ENCODE data around the gene ZNF358.

The ZNF358 gene

GRCh38 chr19:7540761-7541474 lies 25.0 kb downstream of the ZNF358 start:
- peaks cover 31% of the 10 kb centered on the region for H3K36me3 ChIP-seq (ENCODE audit: insufficient read depth, low read length)
- H3K27me3 ChIP-seq (ENCODE audit: insufficient read depth, low read length) = no peaks in the 10 kb centered on the region
- H3K4me1 ChIP-seq (ENCODE audit: insufficient read depth, low read length) = no peaks in the 10 kb centered on the region
- no peak overlapping the region for H3K4me3 ChIP-seq (ENCODE audit: low read length)
- H2AFZ ChIP-seq (ENCODE audit: low read depth, low read length) = no peak overlapping the region
- no peaks in the 10 kb centered on the region for H3K9me3 ChIP-seq (ENCODE audit: low read length)

- Histone ChIP-seq H3K9me3 (ENCODE audit: low read length) (no peaks in the 10 kb centered on the region), H3K4me1 (ENCODE audit: insufficient read depth, low read length) (no peaks in the 10 kb centered on the region), H3K36me3 (ENCODE audit: insufficient read depth, low read length) (peaks cover 31% of the 10 kb centered on the region), H3K27me3 (ENCODE audit: insufficient read depth, low read length) (no peaks in the 10 kb centered on the region), H3K4me3 (ENCODE audit: low read length) (no peak overlapping the region), H2AFZ (ENCODE audit: low read depth, low read length) (no peak overlapping the region)
These were observed 25.5 kb downstream of the ZNF358 start for GRCh38 chr19:7541475-7541824.

- H3K36me3 ChIP-seq (ENCODE audit: insufficient read depth, low read length) = peaks cover 29% of the 10 kb centered on the region
- no peaks in the 10 kb centered on the region for H3K4me1 ChIP-seq (ENCODE audit: insufficient read depth, low read length)
- no peaks in the 10 kb centered on the region for H3K9me3 ChIP-seq (ENCODE audit: low read length)
- H3K4me3 ChIP-seq (ENCODE audit: low read length) = no peak overlapping the region
- no peaks in the 10 kb centered on the region for H3K27me3 ChIP-seq (ENCODE audit: insufficient read depth, low read length)
- H2AFZ ChIP-seq (ENCODE audit: low read depth, low read length) = no peak overlapping the region
These were observed 26.0 kb downstream of the ZNF358 start for GRCh38 chr19:7541828-7542443.

GRCh38 chr19:7542556-7543348 lies 26.8 kb downstream of the ZNF358 start:
- Histone ChIP-seq H3K4me1 (ENCODE audit: insufficient read depth, low read length) (no peaks in the 10 kb centered on the region), H3K27me3 (ENCODE audit: insufficient read depth, low read length) (no peaks in the 10 kb centered on the region), H3K9me3 (ENCODE audit: low read length) (no peaks in the 10 kb centered on the region), H2AFZ (ENCODE audit: low read depth, low read length) (no peak overlapping the region), H3K36me3 (ENCODE audit: insufficient read depth, low read length) (peaks cover 26% of the 10 kb centered on the region), H3K4me3 (ENCODE audit: low read length) (no peak overlapping the region)

- no peaks in the 10 kb centered on the region for H3K27me3 ChIP-seq (ENCODE audit: insufficient read depth, low read length)
- no peak overlapping the region for H2AFZ ChIP-seq (ENCODE audit: low read depth, low read length)
These were observed 28.7 kb downstream of the ZNF358 start for GRCh38 chr19:7544626-7545025.

GRCh38 chr19:7545300-7545699 lies 29.4 kb downstream of the ZNF358 start:
- peaks cover 22% of the 10 kb centered on the region for H3K36me3 ChIP-seq (ENCODE audit: insufficient read depth, low read length)

More at GRCh38 chr19:7544626-7545025, 28.7 kb downstream of the ZNF358 start:
- Histone ChIP-seq H3K4me3 (ENCODE audit: low read length) (no peak overlapping the region), H3K9me3 (ENCODE audit: low read length) (no peaks in the 10 kb centered on the region), H3K36me3 (ENCODE audit: insufficient read depth, low read length) (peaks cover 26% of the 10 kb centered on the region), H3K4me1 (ENCODE audit: insufficient read depth, low read length) (no peaks in the 10 kb centered on the region)

GRCh38 chr19:7545904-7546303 lies 30.0 kb downstream of the ZNF358 start:
- Histone ChIP-seq H3K27me3 (ENCODE audit: insufficient read depth, low read length) (no peaks in the 10 kb centered on the region), H3K4me3 (ENCODE audit: low read length) (no peak overlapping the region), H3K9me3 (ENCODE audit: low read length) (no peaks in the 10 kb centered on the region), H2AFZ (ENCODE audit: low read depth, low read length) (no peak overlapping the region), H3K4me1 (ENCODE audit: insufficient read depth, low read length) (no peaks in the 10 kb centered on the region), H3K36me3 (ENCODE audit: insufficient read depth, low read length) (peaks cover 21% of the 10 kb centered on the region)

More at GRCh38 chr19:7545300-7545699, 29.4 kb downstream of the ZNF358 start:
- H3K4me3 ChIP-seq (ENCODE audit: low read length) = no peak overlapping the region
- no peak overlapping the region for H2AFZ ChIP-seq (ENCODE audit: low read depth, low read length)
- no peaks in the 10 kb centered on the region for H3K9me3 ChIP-seq (ENCODE audit: low read length)
- no peaks in the 10 kb centered on the region for H3K27me3 ChIP-seq (ENCODE audit: insufficient read depth, low read length)
- H3K4me1 ChIP-seq (ENCODE audit: insufficient read depth, low read length) = no peaks in the 10 kb centered on the region

- Histone ChIP-seq H3K4me1 (ENCODE audit: insufficient read depth, low read length) (no peaks in the 10 kb centered on the region), H3K4me3 (ENCODE audit: low read length) (no peak overlapping the region), H2AFZ (ENCODE audit: low read depth, low read length) (no peak overlapping the region), H3K27me3 (ENCODE audit: insufficient read depth, low read length) (no peaks in the 10 kb centered on the region), H3K9me3 (ENCODE audit: low read length) (no peaks in the 10 kb centered on the region), H3K36me3 (ENCODE audit: insufficient read depth, low read length) (peaks cover 14% of the 10 kb centered on the region)
These were observed 31.3 kb downstream of the ZNF358 start for GRCh38 chr19:7547159-7547558.

GRCh38 chr19:7549429-7550148 lies 33.7 kb downstream of the ZNF358 start:
- peaks cover 3% of the 10 kb centered on the region for H3K9me3 ChIP-seq (ENCODE audit: low read length)
- H3K27me3 ChIP-seq (ENCODE audit: insufficient read depth, low read length) = no peaks in the 10 kb centered on the region
- no peak overlapping the region for H3K4me3 ChIP-seq (ENCODE audit: low read length)
- H2AFZ ChIP-seq (ENCODE audit: low read depth, low read length) = no peak overlapping the region
- peaks cover 14% of the 10 kb centered on the region for H3K36me3 ChIP-seq (ENCODE audit: insufficient read depth, low read length)
- H3K4me1 ChIP-seq (ENCODE audit: insufficient read depth, low read length) = no peaks in the 10 kb centered on the region

- H2AFZ ChIP-seq (ENCODE audit: low read depth, low read length) = no peak overlapping the region
- peaks cover 14% of the 10 kb centered on the region for H3K36me3 ChIP-seq (ENCODE audit: insufficient read depth, low read length)
- peaks cover 3% of the 10 kb centered on the region for H3K9me3 ChIP-seq (ENCODE audit: low read length)
- H3K4me3 ChIP-seq (ENCODE audit: low read length) = no peak overlapping the region
- H3K27me3 ChIP-seq (ENCODE audit: insufficient read depth, low read length) = no peaks in the 10 kb centered on the region
- H3K4me1 ChIP-seq (ENCODE audit: insufficient read depth, low read length) = no peaks in the 10 kb centered on the region
These were observed 34.4 kb downstream of the ZNF358 start for GRCh38 chr19:7550169-7550770.

- no peak overlapping the region for H3K4me3 ChIP-seq (ENCODE audit: low read length)
These were observed 35.3 kb downstream of the ZNF358 start for GRCh38 chr19:7550987-7551761.

GRCh38 chr19:7552781-7553180 lies 36.9 kb downstream of the ZNF358 start:
- Histone ChIP-seq H3K9me3 (ENCODE audit: low read length) (peaks cover 3% of the 10 kb centered on the region), H3K4me3 (ENCODE audit: low read length) (no peak overlapping the region), H3K27me3 (ENCODE audit: insufficient read depth, low read length) (no peaks in the 10 kb centered on the region), H3K4me1 (ENCODE audit: insufficient read depth, low read length) (no peaks in the 10 kb centered on the region), H3K36me3 (ENCODE audit: insufficient read depth, low read length) (peaks cover 29% of the 10 kb centered on the region), H2AFZ (ENCODE audit: low read depth, low read length) (no peak overlapping the region)

More at GRCh38 chr19:7550987-7551761, 35.3 kb downstream of the ZNF358 start:
- Histone ChIP-seq H3K27me3 (ENCODE audit: insufficient read depth, low read length) (no peaks in the 10 kb centered on the region), H3K9me3 (ENCODE audit: low read length) (peaks cover 3% of the 10 kb centered on the region), H3K4me1 (ENCODE audit: insufficient read depth, low read length) (no peaks in the 10 kb centered on the region), H2AFZ (ENCODE audit: low read depth, low read length) (no peak overlapping the region), H3K36me3 (ENCODE audit: insufficient read depth, low read length) (peaks cover 15% of the 10 kb centered on the region)

All from neuron (in vitro differentiated cells).